ENCODE measurements around the gene CYP4F11.
"Not testable (repeated sequence)": the region's sequence is repeated elsewhere in the genome, so short reads cannot be mapped to it uniquely, and the experiment has no call there.

Gene CYP4F11

DNA sequence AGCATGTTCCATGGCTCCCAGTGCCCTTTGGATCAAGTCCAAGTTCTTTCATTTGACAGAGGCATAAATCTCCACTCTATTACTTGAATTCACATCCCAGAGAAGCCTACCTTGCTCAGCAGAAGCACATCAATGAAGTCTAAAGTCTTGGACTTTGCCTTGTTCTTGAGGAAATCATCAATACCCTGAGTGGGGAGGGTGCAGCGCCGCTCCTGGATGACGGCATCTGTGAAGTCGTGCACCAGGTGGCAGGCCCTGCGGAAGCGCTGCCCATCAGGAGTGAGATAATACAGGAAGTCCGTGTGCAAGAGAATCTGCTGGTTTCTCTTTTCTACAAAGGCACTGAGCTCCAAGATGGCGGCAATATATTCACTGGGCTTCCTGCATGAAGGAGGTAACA, 10.6 kb downstream of the CYP4F11 start:
- DNase-seq (ENCODE audit: low read depth): no peak

DNA sequence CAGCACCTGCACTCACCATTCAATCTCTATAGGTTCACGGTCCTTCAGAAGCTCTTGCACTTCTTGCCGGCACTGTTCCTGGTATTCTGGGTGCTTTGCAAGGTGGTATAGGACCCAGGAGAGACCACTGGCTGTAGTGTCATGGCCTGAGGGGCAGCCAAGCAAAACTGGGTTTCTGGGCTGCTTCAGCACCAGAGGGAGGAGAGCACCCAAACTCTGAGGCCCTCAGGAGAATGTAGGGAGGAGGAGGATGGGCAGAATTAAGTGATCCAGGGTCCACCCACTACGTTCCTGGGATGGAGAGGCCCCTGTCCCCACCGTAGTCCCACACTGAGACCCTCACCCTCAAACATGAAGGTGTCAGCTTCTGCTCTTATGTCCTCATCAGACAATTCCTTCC, 12.3 kb downstream of the CYP4F11 start:
- no peak for DNase-seq (ENCODE audit: low read depth)

DNA sequence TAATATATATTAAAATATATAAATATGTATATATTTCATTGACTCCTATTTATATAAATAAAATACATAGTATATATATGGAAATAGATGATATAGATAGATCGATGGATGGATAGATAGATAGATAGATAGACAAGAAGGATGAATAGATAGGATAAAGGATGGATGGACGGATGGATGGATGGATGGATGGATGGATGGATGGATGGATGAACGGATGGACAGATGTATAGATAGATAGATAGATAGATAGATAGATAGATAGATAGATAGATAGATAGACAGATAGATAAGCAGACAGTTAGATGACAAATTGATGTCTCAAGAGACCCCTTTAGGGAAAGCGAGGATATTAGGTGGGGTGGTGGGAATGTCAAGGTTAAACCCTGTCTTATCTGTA, 15.1 kb downstream of the CYP4F11 start:
- DNase-seq (ENCODE audit: low read depth): no peak

DNA sequence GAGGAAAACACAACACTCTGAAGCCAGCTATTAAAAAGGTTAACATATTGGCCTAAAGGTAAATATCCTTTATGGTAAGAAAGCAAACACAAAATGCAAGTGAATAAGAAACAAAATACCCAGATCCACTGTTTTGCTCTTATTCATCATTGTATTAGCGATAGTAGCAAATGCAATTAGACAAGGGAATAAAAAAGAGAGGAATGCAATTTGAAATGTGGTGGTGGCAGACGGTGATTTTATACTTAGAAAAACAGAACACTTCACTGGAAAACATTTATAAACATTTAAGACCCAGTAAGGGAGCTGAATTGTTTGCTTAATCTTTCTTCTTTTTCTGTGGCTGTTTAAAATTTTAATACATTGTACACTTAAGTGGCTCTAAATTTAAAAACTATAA, 19.2 kb downstream of the CYP4F11 start:
- DNase-seq (ENCODE audit: low read depth): no peak

DNA sequence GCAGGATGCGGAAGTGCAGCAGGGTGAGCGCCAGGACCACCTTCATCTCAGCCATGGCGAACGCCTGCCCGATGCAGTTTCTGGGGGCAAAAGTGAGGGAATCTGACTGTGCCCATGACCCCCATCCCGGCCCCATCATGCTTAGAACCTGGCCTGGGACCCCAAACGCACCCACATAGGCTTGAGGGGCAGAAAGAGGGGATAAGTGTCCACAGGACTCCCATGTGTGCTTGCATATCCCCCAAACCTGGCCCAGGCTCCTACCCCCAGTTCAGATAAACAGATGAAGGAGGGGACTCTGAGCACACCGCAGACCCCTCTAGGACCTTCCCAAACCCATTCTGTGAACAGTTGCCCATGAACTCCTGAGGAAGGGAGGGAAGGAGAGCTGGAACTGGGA, 20.5 kb downstream of the CYP4F11 start:
- no peak for DNase-seq (ENCODE audit: low read depth)

DNA sequence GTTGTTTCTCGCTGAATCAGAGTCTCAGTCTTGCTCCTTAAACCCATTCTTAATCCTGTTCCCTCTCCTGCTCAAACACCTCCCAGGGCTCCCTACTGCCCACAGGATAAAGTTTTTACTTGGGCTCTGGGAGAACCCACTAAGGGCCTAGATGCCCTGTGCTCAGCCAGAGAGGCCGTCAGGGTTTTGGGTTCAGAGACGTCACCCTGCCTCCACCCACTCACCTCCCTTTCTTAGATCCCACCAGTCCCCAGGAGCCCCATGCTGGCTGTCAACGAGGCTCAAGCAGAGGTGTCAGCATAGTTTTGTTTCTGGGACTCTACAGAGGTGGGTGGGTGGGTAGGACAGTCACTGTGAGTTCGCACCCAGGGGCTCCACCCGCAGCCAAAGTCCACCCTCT, 20.9 kb downstream of the CYP4F11 start:
- no peak for DNase-seq (ENCODE audit: low read depth)

DNA sequence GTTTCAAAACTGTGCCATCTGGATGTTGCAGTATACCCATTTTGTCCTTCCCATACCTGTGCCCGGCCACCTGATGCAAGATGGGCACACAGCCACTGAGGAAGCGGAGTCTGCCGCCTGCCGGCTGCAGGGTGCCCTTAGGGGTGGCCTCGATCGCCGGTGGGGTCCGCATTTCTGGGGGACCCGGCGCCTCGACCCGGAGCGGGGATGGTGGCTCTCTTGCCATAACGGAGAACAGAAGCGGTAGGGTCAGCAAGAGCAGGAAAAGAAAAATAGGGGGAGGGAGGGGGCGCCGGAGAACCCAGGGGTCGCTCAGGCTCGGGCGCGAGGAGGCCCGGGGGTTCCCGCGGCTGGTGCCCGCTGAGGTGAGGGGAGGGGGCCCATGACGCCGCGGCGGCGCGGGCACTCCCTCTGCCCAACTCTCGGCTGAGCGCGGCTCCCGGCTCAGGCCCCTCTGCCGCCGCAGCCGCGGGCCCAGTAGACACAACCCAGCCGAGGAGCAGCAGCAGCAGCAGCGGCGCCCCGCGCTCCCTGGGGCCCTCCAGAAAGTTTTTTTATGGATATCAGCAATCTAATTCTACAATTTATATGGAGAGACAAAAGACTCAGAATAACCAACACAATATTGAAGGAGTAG, 22.6 kb downstream of the CYP4F11 start:
- no peak for DNase-seq (ENCODE audit: low read depth)

DNA sequence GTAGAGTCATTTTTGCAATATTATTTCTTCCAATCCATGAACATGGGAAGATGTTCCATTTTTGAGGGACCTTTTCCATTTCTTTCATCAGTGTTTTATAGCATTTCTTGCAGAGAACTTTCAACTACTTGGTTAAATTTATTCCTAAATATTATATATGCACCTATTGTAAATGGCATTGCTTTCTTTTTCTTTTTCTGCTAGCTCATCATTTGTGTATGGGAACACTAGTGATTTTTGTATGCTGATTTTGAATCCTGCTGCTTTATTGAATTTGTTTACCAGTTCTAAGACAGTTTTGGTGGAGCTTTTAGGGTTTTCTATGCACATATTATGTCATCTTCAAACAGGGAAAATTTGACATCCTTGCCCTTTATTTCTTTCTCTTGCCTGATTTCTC, 29.3 kb downstream of the CYP4F11 start:
- no peak for DNase-seq (ENCODE audit: low read depth)

DNA sequence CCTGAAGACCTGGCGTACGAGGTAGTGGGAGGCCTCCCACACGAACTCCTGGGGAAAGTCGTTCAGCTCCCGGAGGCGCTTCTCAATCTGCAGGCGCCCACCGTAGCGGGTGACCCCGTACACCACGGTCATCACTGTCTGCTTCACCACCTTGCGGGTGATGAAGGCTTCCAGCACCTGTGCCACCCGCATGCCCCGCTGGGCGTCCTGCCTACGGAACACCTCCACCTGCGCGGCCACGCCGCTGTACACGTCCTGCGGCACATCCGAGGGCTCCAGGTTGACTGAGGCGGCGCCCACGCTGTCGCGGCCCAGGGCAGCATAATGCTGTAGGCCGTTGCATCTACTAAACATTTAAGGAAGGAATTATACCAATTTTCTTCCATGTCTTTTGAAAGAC, 31.4 kb downstream of the CYP4F11 start:
- not testable (repeated sequence) for DNase-seq (ENCODE audit: low read depth)

DNA sequence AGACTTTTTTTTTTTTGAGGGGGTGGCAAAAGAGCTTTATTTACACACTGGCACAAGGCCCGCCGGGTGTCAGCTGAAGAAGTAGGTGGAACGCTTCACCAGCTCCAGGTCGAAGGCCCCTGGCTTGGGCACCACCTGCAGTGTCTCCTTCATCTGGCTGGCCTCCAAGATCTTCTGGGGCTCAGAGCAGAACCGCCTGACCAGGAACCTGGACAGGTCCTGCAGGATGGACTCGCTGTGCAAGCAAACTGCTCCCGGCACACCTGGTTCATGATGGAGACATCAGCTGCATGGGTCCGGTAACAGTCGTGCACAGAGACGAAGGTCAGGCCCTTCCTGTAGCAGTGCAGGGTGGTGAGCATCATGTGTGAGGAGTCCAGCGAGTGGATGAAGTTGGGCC, 32.1 kb downstream of the CYP4F11 start:
- DNase-seq (ENCODE audit: low read depth): no peak

DNA sequence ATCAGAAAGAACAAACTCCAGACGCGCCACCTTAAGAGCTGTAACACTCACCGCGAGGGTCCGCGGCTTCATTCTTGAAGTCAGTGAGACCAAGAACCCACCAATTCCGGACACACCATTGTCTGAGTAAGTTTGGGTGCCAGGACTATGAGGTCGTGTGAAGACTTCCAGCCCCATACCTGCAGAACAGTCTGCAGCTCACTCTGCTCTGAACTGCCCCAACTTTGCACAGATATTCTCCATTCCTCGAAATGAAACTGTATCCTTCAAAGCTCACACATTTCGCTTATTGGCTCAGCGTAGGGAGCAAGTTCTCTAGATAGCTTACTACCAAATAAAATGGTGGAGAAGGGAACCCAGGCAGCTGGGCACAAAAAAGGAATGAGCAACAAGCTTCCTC, 33.8 kb downstream of the CYP4F11 start:
- no peak for DNase-seq (ENCODE audit: low read depth)

DNA sequence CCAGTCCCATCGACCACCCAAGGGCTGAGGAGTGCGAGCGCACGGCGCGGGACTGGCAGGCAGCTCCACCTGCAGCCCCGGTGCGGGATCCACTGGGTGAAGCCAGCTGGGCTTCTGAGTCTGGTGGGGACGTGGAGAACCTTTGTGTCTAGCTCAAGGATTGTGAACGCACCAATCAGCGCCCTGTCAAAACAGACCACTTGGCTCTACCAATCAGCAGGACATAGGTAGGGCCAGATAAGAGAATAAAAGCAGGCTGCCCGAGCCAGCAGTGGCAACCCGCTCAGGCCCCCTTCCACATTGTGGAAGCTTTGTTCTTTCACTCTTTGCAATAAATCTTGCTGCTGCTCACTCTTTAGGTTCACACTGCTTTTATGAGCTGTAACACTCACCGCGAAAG, 34.3 kb downstream of the CYP4F11 start:
- not testable (repeated sequence) for DNase-seq (ENCODE audit: low read depth)

DNA sequence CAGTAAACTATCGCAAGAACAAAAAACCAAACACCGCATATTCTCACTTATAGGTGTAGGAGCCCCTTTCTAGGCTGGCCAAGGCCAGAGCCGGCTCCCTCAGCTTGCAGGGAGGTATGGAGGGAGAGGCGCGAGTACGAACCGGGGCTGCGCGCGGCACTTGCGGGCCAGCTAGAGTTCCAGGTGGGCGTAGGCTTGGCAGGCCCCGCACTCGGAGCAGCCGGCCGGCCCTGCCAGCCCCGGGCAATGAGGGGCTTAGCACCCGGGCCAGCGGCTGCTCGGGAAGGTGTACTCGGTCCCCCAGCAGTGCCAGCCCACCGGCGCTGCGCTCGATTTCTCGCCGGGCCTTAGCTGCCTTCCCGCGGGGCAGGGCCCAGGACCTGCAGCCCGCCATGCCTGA, 34.8 kb downstream of the CYP4F11 start:
- DNase-seq (ENCODE audit: low read depth): not testable (repeated sequence)

DNA sequence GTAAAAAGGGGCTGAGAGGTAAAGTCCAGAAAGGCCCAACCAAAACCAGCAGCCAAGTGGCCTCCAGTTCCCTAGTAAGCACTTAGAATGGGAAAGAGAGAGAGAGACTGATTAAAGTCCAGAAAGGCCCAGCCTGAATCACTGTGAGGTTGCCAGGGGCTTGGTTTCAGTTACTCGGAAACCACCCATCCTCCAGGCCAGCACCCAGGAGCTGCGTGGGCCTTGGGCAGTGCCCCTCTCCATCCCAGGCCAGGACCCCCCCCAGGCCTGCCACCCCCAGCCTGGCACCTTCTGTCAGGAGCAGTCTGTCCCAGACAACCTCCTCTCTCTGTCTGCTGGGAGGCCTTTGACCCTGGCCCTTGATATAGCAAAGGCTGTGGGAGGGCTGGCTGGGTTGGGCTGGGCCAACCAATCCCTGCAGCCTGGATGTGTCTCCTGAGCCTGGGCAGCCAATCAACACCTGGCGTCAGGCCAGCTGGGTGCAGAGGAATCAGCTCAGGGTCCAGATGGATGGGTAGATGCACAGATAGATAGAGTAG, 36.5 kb downstream of the CYP4F11 start, which contains the start of gene CYP4F2:
CYP4F2 (minus strand) TSS at position 337 of the 539 bp plus-strand sequence. CDS start 463 bp downstream, outside the sequence.
- no peak for DNase-seq (ENCODE audit: low read depth)

DNA sequence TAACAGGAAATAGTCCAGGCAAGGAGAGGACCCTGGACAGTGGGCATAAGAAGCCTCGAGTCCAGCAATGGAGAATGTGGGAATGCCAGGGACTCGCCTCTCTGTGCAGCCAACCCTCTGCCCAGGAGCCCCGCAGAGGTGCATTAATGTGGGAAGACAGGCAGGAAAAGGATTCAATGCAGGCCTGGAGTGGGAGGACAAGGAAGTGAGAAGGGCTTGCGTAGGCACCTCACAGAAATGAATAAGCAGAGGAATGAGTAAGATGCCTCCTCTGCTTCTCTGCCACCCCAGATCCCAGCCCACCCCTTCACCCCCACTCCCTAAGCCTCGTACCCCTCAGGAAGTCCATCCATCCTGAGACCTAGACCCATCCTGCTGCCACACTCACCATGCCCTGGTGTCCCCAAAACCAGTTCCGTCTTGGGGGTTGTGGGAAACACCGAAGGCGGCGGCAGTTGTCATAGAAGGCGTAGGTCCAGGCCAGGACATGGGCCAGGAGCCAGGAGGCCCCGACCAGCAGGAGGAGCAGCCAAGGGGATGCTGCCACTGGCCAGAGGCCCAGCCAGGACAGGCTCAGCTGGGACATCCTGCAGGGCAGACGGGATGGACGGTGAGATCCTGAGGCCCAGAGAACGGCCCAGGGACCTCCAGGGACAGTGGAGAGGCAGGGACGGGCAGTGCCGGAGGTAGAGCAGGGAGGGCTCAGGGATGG, 37.1 kb downstream of the CYP4F11 start:
- DNase-seq (ENCODE audit: low read depth): no peak

DNA sequence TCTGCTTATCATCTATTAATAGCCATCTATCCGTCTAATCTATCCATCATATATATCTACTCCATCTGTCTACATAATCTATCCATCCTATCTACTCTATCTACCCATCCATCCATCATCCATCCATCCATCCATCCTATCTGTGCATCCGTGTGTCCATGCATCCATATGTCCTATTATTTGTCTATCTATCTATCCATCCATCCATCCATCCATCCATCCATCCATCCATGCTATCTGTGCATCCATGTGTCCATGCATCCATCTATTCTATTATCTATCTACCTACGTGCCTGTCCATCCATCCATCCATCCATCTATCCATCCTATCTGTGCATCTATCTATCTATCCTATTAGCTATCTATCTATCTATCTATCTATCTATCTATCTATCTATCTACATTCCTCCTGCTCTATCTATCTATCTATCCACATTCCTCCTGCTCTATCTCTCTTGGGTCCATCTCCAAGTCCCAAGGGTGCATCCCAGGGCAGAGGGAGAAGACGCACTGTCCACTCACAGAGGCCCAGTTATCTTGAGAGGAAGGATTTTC, 38.4 kb downstream of the CYP4F11 start:
- DNase-seq (ENCODE audit: low read depth): no peak

DNA sequence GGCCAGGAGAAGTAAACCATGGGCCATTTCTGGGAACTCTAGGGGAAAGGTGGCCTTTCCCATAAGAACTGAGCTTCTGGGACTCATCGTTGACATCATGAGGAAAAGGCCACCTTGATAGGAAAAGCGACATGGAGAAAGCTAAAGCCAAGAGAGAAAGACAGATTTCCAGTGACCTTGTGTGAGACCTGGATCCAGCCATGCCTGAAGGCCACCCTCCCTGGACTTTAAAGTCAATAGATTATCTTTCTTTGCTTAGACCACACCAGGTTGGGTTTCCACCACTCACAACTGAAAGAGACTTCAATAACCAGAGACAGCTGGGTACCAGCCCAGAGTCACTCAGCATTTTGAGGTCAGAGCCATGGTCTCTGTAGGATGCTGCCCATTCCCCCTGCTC, 40.0 kb downstream of the CYP4F11 start:
- DNase-seq (ENCODE audit: low read depth): no peak

DNA sequence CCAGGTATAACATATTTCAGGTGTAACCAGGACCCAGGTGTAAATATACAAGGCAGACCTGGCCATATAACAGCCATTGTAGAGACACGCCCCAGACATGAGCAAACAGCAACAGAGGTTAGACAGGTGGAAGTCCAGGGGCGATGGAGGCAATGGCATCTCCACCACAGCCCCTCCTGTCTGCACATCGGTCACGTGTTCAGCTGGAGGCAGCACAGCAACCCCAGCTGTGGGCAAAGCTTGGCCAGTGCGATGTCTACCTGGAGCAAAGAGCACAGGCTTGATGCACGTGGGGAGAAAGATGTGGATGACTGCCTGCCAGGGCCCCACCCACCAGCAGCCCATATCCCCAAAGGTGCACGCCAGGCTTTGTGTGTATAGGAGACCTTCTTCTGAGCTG, 40.9 kb downstream of the CYP4F11 start:
- no peak for DNase-seq (ENCODE audit: low read depth)

DNA sequence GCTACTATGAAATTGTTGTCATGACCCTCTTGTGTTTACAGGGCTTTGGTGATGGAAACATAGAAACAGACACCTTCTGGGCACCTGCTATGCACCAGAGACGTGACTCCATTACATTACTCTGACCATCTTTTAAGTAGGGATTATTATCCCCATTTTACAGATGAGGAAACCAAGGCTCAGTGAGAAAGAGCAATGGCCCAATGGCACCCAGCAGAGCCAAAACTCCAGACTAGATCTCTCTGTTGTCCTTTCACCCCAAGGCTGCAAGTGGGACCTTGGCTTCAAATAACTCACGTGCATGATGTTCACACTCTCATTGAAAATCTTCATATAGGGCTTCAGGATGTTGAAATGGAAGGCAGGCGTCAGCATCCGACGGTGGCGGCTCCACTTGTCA, 42.3 kb downstream of the CYP4F11 start:
- no peak for DNase-seq (ENCODE audit: low read depth)

DNA sequence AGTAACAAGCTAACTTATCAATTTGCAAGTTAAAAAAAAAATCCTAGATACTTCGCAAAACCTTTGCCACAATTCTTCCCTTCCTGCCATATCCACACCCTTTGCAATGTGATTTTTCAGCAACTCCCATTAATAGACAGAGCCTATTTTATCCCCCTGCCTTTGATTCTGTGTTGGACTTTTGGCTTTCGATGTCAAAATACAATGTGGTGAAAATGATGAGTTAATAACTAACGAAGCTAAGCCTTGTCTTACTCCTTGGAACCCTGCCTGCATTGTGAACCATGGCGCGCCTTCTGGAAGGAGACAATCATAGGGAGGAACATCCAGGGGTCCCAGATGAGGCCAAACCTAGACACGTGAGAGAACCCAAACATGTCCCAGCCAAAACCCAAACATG, 42.9 kb downstream of the CYP4F11 start:
- no peak for DNase-seq (ENCODE audit: low read depth)

DNA sequence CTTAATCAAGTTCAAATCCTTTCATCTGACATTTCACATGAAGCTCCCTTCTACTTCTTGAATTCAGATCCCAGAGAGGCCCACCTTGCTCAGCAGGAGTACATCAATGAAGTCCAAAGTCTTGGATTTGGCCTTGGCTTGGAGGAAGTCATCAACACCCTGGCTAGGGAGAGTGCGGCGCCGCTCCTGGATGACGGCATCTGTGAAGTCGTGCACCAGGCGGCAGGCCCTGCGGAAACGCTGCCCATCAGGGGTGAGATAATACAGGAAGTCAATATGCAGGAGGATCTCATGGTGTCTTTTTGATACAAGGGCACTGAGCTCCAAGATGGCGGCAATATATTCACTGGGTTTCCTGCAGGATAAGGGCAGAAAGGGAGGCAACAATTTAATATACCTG, 45.0 kb downstream of the CYP4F11 start:
- not testable (repeated sequence) for DNase-seq (ENCODE audit: low read depth)

DNA sequence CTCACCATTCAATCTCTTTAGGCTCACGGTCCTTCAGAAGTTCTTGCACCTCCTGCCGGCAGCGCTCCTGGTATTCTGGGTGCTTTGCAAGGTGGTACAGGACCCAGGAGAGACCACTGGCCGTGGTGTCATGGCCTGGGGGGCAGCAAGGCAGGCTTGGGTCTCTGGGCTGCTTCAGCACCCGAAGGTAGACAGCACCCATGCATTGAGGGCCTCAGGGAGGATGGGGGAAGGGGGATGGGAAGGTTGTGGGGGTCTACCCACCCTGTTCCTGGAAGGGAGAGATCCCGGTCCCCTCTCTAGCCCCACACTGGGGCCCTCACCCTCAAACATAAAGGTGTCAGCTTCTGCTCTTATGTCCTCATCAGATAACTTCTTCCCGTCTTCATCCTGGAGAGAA, 48.4 kb downstream of the CYP4F11 start:
- no peak for DNase-seq (ENCODE audit: low read depth)

DNA sequence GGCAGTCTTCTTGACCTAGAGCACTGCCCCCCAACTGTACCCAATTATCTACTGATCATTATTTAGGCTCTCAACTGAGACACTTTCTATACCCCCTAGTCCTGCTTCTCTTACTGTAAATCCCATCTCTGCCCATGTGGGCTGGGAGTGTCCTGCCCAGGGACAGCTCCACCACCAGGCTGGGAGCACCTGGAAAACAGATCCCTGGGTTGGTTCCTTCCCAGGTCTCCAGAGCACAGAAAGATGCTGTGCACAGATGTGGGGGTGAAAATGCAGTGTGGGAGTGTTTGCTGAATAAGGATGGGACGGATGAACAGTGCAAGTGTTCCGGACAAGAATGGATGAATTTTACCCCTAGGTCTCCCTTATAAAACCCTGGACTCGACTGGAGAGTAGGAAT, 49.2 kb downstream of the CYP4F11 start:
- no peak for DNase-seq (ENCODE audit: low read depth)
